ENCODE measurements around the gene CYTH3. TPM values are rescaled to one million over a fixed set of nuclear protein-coding genes. Genes with fewer than 3 reads are reported as not detected.

Gene CYTH3
- total and polyA plus RNA-seq, 9 of the 15 experiments (the other 6 are each of a cell fraction or from before 2014, with no cell fraction given), result 0.25 to 15.2 (median 11.4) TPM

DNA sequence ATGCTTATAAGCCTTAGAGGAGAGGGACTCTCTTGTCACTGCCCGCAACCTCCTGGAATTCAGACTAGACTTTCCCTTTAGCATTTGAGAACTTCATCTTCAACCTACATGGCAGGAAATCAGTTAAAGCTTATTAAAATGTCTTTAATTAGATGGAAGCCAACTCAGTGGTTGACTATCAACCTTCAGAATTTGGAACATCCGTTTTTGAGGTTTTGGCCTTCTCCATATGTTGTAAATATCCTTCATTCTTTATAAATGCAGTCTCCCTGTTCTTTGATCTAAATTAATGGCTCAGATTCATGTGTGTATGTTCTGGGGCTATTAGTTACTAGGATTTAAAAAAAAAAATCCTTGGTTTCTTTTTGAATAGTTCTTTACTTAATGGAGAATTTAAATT, 156.2 kb downstream of the CYTH3 start:
- H3K27me3 ChIP-seq (ENCODE audit: control insufficient read depth in 2 of 2, insufficient read depth in 2 of 2, low read length in 2 of 2), result no peaks in the 10 kb centered on the region
- TF ChIP-seq ZNF436 (CRISPR knock-in tag; IDR thresholded peaks at IDR 0.05) (no peak), ZNF165 (CRISPR knock-in tag; IDR thresholded peaks at IDR 0.05; ENCODE audit: borderline replicate concordance) (no peak), ZBTB7A (IDR thresholded peaks at IDR 0.05; ENCODE audit: borderline replicate concordance, control insufficient read depth, low read depth, low read length) (no peak), ZBED1 (IDR thresholded peaks at IDR 0.05) (no peak), KAT2B (IDR thresholded peaks at IDR 0.05; ENCODE audit: low read depth, low read length) (no peak), ZNF699 (CRISPR knock-in tag; IDR thresholded peaks at IDR 0.05; ENCODE audit: insufficient replicate concordance) (no peak), ZC3H11A (IDR thresholded peaks at IDR 0.05; ENCODE audit: low read depth, low read length) (no peak), NFRKB (IDR thresholded peaks at IDR 0.05; ENCODE audit: low read depth) (no peak), MYC (IDR thresholded peaks at IDR 0.05; ENCODE audit: low read depth, low read length) (no peak), MYC (CRISPR knock-in tag; IDR thresholded peaks at IDR 0.05; ENCODE audit: borderline replicate concordance, low read depth) (no peak), ZNF354B (CRISPR knock-in tag; IDR thresholded peaks at IDR 0.05) (no peak)
- TF ChIP-seq, protein P1, sequence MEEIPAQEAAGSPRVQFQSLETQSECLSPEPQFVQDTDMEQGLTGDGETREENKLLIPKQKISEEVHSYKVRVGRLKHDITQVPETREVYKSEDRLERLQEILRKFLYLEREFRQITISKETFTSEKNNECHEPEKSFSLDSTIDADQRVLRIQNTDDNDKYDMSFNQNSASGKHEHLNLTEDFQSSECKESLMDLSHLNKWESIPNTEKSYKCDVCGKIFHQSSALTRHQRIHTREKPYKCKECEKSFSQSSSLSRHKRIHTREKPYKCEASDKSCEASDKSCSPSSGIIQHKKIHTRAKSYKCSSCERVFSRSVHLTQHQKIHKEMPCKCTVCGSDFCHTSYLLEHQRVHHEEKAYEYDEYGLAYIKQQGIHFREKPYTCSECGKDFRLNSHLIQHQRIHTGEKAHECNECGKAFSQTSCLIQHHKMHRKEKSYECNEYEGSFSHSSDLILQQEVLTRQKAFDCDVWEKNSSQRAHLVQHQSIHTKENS (CRISPR knock-in tag; IDR thresholded peaks at IDR 0.05), result no peak
- TF ChIP-seq, protein P2, sequence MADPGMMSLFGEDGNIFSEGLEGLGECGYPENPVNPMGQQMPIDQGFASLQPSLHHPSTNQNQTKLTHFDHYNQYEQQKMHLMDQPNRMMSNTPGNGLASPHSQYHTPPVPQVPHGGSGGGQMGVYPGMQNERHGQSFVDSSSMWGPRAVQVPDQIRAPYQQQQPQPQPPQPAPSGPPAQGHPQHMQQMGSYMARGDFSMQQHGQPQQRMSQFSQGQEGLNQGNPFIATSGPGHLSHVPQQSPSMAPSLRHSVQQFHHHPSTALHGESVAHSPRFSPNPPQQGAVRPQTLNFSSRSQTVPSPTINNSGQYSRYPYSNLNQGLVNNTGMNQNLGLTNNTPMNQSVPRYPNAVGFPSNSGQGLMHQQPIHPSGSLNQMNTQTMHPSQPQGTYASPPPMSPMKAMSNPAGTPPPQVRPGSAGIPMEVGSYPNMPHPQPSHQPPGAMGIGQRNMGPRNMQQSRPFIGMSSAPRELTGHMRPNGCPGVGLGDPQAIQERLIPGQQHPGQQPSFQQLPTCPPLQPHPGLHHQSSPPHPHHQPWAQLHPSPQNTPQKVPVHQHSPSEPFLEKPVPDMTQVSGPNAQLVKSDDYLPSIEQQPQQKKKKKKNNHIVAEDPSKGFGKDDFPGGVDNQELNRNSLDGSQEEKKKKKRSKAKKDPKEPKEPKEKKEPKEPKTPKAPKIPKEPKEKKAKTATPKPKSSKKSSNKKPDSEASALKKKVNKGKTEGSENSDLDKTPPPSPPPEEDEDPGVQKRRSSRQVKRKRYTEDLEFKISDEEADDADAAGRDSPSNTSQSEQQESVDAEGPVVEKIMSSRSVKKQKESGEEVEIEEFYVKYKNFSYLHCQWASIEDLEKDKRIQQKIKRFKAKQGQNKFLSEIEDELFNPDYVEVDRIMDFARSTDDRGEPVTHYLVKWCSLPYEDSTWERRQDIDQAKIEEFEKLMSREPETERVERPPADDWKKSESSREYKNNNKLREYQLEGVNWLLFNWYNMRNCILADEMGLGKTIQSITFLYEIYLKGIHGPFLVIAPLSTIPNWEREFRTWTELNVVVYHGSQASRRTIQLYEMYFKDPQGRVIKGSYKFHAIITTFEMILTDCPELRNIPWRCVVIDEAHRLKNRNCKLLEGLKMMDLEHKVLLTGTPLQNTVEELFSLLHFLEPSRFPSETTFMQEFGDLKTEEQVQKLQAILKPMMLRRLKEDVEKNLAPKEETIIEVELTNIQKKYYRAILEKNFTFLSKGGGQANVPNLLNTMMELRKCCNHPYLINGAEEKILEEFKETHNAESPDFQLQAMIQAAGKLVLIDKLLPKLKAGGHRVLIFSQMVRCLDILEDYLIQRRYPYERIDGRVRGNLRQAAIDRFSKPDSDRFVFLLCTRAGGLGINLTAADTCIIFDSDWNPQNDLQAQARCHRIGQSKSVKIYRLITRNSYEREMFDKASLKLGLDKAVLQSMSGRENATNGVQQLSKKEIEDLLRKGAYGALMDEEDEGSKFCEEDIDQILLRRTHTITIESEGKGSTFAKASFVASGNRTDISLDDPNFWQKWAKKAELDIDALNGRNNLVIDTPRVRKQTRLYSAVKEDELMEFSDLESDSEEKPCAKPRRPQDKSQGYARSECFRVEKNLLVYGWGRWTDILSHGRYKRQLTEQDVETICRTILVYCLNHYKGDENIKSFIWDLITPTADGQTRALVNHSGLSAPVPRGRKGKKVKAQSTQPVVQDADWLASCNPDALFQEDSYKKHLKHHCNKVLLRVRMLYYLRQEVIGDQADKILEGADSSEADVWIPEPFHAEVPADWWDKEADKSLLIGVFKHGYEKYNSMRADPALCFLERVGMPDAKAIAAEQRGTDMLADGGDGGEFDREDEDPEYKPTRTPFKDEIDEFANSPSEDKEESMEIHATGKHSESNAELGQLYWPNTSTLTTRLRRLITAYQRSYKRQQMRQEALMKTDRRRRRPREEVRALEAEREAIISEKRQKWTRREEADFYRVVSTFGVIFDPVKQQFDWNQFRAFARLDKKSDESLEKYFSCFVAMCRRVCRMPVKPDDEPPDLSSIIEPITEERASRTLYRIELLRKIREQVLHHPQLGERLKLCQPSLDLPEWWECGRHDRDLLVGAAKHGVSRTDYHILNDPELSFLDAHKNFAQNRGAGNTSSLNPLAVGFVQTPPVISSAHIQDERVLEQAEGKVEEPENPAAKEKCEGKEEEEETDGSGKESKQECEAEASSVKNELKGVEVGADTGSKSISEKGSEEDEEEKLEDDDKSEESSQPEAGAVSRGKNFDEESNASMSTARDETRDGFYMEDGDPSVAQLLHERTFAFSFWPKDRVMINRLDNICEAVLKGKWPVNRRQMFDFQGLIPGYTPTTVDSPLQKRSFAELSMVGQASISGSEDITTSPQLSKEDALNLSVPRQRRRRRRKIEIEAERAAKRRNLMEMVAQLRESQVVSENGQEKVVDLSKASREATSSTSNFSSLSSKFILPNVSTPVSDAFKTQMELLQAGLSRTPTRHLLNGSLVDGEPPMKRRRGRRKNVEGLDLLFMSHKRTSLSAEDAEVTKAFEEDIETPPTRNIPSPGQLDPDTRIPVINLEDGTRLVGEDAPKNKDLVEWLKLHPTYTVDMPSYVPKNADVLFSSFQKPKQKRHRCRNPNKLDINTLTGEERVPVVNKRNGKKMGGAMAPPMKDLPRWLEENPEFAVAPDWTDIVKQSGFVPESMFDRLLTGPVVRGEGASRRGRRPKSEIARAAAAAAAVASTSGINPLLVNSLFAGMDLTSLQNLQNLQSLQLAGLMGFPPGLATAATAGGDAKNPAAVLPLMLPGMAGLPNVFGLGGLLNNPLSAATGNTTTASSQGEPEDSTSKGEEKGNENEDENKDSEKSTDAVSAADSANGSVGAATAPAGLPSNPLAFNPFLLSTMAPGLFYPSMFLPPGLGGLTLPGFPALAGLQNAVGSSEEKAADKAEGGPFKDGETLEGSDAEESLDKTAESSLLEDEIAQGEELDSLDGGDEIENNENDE (IDR thresholded peaks at IDR 0.05; ENCODE audit: low read depth, low read length), result no peak

More for the DNA sequence above, 156.2 kb downstream of the CYTH3 start:
- WGBS (ENCODE audit: insufficient coverage, low coverage, missing lambda C conversion rate), result 85% methylated on average over 2 of the region's 2 CpGs
- no peak overlapping the region for H3K27ac ChIP-seq (ENCODE audit: extremely low read depth, low read depth, low read length)
- FAIRE-seq (no peak), DNase-seq (ENCODE audit: extremely low read depth in 1 of 4, low spot score in 3 of 4) (no peak), ATAC-seq (no peak)
- H3K36me3 ChIP-seq (ENCODE audit: control insufficient read depth, insufficient read depth, low read length), result peaks cover 79% of the 10 kb centered on the region
- no TSS peak for BruUV-seq (replicated peaks)
- peaks cover 2% of the 10 kb centered on the region; the same call in 1 of the 3 replicates for H3K79me2 ChIP-seq (ENCODE audit: control insufficient read depth, insufficient read depth, low read length)
- ChIA-PET CTCF (ENCODE audit: low intra/inter-chr PET ratio) (no interaction called here), POLR2A (no interaction called here)
- no peak overlapping the region for H3K4me3 ChIP-seq
- no peaks in the 10 kb centered on the region for H3K4me1 ChIP-seq (replicated peaks in 1 of 2; ENCODE audit: control insufficient read depth in 2 of 2, insufficient read depth in 2 of 2, low read length in 2 of 2)
- H3K9me1 ChIP-seq (ENCODE audit: control insufficient read depth, insufficient read depth, low read length), result no peaks in the 10 kb centered on the region
- H2AFZ ChIP-seq (ENCODE audit: low read depth, low read length), result no peak overlapping the region
- no peaks in the 10 kb centered on the region for H4K20me1 ChIP-seq (replicated peaks; ENCODE audit: control insufficient read depth, insufficient read depth, low read length)
- peaks cover 5% of the 10 kb centered on the region for H3K9me3 ChIP-seq (replicated peaks; ENCODE audit: control insufficient read depth, insufficient read depth, low read depth, low read length)
- intact Hi-C loops (cut with micrococcal nuclease), result no loop called here
- in situ Hi-C loops (cut with MboI), result no loop called here
- H3K4me2 ChIP-seq (ENCODE audit: insufficient read depth, low read length), result no peak overlapping the region
- no peak overlapping the region for H3K9ac ChIP-seq (ENCODE audit: insufficient read depth in 1 of 2, low read depth in 2 of 2, low read length in 2 of 2)

Data from K562 (cell line).